GM19035 (cell line): ENCODE measurements around the gene SVOP.
"Not testable (repeated sequence)": the region's sequence is repeated elsewhere in the genome, so short reads cannot be mapped to it uniquely, and the experiment has no call there.

Experiments
- ATAC-seq: cut with Tn5 transposase; IDR thresholded peaks from one replicate; pipeline ENCODE4 v1.9.1; 2021; ENCODE audit not compliant: unreplicated experiment

SVOP gene

GRCh38 chr12:108896336-108896735 is 124.5 kb downstream of the SVOP start:
- no peak for ATAC-seq

GRCh38 chr12:108895220-108895802 is 125.6 kb downstream of the SVOP start:
- ATAC-seq = no peak

GRCh38 chr12:108890208-108890607 is 130.7 kb downstream of the SVOP start:
- no peak for ATAC-seq

DNA sequence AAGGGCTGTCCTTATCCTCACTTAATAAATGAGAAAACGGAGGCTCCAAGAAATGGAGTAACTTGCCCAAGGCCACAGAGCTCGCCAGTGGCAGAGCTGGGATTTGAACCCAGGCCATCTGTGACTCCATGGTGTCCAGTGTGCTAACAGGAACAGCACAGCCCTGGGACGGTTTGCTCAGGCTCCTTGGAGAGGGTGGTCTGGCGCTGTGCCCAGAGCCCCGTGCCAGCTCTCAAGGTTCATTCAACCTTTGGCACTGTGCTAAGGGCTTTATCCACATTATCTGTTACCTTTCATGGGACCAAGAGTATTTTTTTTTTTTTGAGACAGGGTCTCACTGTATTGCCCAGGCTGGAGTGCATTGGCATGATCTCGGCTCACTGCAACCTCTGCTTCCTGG is 132.8 kb downstream of the SVOP start:
- ATAC-seq = no peak

GRCh38 chr12:108886873-108887629 is 133.8 kb downstream of the SVOP start:
- ATAC-seq = no peak

- no peak for ATAC-seq
These were observed 136.5 kb downstream of the SVOP start for GRCh38 chr12:108884116-108885012.

DNA sequence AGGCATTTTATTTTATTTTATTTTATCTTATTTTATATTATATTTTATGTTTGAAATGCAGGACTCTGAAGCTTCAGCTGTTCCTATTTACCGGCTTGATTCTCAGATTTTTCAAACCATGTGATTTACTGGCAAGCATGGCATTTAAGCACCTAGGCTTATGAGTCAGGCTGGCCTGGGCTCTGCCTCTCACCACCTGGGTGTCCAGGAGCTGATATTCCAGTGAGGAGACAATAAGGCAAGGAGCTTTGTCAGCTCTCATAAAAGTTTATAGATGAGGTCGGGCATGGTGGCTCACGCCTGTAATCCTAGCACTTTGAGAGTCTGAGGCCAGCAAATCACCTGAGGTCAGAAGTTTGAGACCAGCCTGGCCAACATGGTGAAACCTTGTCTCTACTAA is 138.9 kb downstream of the SVOP start:
- no peak for ATAC-seq

- no peak for ATAC-seq
These were observed 141.1 kb downstream of the SVOP start, which contains the start of gene DAO for GRCh38 chr12:108879615-108880254. TSS of gene DAO (plus strand) at chr12:108880092. CDS start at chr12:108885007, 4,915 bp downstream.

DNA sequence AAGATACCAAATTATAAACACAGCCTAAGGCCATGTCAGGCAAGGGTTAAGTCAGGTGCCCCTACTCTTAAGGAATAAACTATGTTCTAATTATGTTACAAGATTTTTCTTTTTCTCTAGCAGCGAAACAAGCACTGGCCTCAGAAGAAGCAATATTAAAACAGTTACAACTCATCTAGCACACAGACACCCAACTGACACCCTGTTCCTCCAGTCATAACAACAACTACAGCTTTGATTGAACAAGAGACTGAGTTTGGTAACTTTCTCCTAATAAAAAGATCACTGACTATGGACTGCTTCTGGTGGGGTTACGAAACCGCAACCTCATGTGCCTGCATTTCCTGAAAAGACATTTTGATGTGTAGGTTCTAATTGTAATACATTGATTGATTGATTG is 144.3 kb downstream of the SVOP start:
- ATAC-seq = no peak

DNA sequence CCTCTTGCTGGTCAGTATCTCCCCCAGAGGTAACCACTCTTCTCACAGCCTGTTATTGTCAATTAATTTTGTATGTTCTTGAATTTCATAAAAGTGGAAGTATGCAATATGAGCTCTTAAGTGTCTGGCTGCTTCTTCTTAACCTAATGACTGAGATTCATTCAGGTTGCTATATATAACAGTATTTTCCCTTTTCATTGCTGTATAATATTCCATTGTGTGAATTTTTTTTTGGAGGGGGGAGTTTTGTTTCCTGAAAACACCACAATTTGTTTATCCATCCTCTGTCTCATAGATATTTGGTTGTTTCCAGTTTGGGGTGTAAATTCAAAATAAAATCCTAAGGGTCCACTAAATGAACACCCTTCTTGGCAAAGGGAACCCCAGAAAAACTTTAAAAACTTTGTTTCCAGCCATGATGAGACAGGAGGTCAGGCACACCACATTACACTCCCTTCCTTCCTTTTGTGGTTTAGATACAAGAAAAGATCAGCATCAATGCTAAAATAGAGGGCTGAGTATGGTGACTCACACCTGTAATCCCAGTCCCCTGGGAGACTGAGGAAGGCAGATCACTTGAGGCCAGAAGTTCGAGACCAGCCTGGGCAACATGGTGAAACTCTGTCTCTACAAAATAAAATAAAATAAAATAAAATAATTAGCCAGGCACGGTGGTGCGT is 145.0 kb downstream of the SVOP start:
- ATAC-seq = no peak

- ATAC-seq = no peak
These were observed 145.6 kb downstream of the SVOP start for GRCh38 chr12:108875280-108875679.

DNA sequence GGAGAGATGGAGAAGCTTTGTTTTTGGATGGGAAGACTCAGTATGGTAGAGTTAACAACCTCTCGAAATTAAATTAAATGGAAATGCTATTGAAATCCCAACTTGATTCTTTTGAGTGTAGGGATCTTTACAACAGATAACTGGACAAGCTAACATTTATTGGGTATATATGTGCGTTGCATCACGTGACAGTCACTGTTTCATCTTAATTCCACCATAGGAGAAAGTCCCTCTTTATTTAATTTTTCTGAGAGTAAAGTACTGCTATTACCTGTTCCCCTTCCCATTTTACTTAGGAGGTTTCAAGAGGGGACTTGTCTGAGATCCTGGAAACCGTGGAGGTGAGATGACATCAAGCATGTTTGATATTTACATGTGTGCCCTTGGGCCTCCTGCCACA is 152.1 kb downstream of the SVOP start:
- ATAC-seq = no peak

DNA sequence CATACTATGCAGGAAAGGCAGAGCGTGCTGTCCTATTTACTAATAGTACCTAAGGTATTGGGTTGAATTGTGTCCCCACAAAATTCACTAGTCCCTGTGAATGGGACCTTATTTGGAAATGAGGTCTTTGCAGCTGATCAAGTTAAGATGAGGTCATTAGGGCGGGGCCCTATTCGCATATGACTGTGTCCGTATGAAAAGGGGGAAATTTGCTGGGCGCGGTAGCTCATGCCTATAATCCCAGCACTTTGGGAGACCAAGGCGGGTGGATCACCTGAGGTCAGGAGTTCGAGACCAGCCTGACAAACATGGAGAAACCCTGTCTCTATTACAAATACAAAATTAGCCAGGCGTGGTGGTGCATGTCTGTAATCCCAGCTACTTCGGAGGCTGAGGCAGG is 154.8 kb downstream of the SVOP start:
- ATAC-seq = not testable (repeated sequence)

- no peak for ATAC-seq
These were observed 155.7 kb downstream of the SVOP start for GRCh38 chr12:108865169-108865568.

- no peak for ATAC-seq
These were observed 158.3 kb downstream of the SVOP start for GRCh38 chr12:108862588-108862959.

GRCh38 chr12:108861878-108862587 is 158.8 kb downstream of the SVOP start:
- no peak for ATAC-seq

DNA sequence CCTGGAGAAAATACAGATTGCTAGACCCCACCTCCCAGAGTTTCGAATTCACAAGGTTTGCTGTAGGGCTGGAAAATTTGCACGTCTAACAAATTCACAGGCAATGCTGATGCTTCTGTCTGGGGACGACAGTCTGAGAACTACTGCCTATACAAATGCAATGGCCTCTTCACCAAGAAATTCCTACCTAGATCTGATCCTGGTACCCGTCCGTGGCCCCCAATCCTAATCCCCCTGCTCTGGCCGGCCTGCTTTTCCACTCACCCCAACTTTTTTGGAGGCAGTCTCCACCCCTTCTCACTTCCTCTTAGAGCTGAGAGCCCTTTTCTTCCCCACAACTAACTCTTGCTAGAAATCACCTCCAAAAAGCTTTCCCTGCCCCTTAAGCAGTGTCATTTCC is 160.4 kb downstream of the SVOP start:
- ATAC-seq = no peak

GRCh38 chr12:108859923-108860291 is 161.0 kb downstream of the SVOP start:
- ATAC-seq = no peak

DNA sequence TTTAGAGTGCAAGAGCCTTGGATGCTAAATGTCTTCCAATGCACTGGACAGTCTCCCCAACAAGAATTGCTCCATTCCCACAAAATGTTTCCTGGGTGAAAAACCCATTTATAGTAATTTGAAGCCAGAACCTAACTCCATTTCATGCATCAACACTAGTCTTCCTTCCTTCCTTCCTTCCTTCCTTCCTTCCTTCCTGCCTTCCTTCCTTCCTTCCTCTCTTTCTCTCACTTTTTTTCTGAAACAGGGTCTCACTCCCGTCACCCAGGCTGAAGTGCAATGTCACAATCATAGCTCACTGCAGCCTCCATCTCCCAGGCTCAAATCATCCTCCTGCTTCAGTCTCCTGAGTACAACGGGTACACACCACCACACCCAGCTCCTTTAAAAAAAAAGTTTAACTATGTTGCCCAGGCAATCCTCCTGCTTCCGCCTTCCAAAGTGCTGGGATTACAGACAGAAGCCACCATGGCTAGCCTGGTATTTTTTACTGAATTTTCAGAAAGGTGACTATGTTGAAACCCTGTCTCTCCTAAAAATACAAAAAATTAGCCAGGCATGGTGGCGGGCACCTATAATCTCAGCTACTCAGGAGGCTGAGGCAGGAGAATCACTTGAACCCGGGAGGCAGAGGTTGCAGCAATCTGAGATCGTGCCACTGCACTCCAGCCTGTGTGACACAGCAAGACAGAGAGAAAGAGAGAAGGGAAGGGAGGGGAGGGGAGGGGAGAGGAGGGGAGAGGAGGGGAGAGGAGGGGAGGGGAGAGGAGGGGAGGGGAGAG is 161.5 kb downstream of the SVOP start:
- ATAC-seq = not testable (repeated sequence)
